GM12878 (cell line): ENCODE measurements around the gene NMRK2. TPM values are rescaled to one million over a fixed set of nuclear protein-coding genes. Genes with fewer than 3 reads are reported as not detected.

Source experiments
- ATAC-seq: fragments of 200-7000 bp; cut with Tn5 transposase; 3 replicates; pipeline ENCODE4 v1.9.1; 2020; ENCODE audit warnings: mild to moderate bottlenecking, moderate library complexity
- BruUV-seq: library from RNA; stranded (reverse); fragments of 400-500 nt; replicated peaks from 2 replicates; lab custom pipeline; 2021; lab: Mats Ljungman, UMichigan
- CTCF ChIA-PET: fragments of 300-600 bp; sonication (Branson Sonifier 250); formaldehyde crosslinking; extraction: SDS; loops from one replicate; lab custom pipeline; 2021; ENCODE audit warnings: inconsistent platforms; lab: Yijun Ruan, JAX
- POLR2A ChIA-PET: fragments of 350-600 bp; formaldehyde crosslinking; extraction: SDS; loops from one replicate; lab custom pipeline; 2021; ENCODE audit warnings: inconsistent platforms; lab: Charles Lee
- RAD21 ChIA-PET: fragments of 300-600 bp; sonication (Branson Sonifier 250); formaldehyde crosslinking; loops from one replicate; lab custom pipeline; 2023; ENCODE audit warnings: antibody characterized with exemption; ENCODE audit not compliant: unreplicated experiment; lab: Charles Lee
- SMC1A ChIA-PET: fragments of 300-600 bp; sonication (Branson Sonifier 250); formaldehyde crosslinking; loops from one replicate; lab custom pipeline; 2023; ENCODE audit not compliant: unreplicated experiment, uncharacterized antibody; lab: Charles Lee
- DNase-seq: peaks from one replicate; pipeline ENCODE4 v3.0.0-alpha.2; 2011; ENCODE audit warnings: low read depth, low spot score
- FAIRE-seq: peaks from 3 replicates; lab custom pipeline; 2011; peaks lifted over from hg19 to GRCh38; lab: Jason Lieb, UNC
- H2AFZ ChIP-seq: 2 replicates; pipeline ENCODE4 v1.6.0; 2011; ENCODE audit warnings: low read depth, low read length, control low read depth; ENCODE audit not compliant: control insufficient read depth
- H3K27ac ChIP-seq: 2 replicates; pipeline ENCODE4 v1.5.1; 2011; ENCODE audit warnings: control low read depth; ENCODE audit not compliant: control insufficient read depth, insufficient read depth
- H3K27me3 ChIP-seq, 2 experiments: replicated peaks in 1 of 2; 2 replicates each; pipeline versions ENCODE4 v1.6.0 to v1.6.1; 2011; ENCODE audit warnings: low read length in 1 of 2; ENCODE audit not compliant: control insufficient read depth in 2 of 2, insufficient read depth in 2 of 2
- H3K36me3 ChIP-seq, 2 experiments: 2 replicates each; pipeline ENCODE4 v1.5.1; 2011; ENCODE audit warnings: low read length in 1 of 2; ENCODE audit not compliant: control insufficient read depth in 2 of 2, insufficient read depth in 2 of 2
- H3K4me1 ChIP-seq: 2 replicates; pipeline ENCODE4 v1.6.1; 2011; ENCODE audit warnings: mild to moderate bottlenecking, low read length, moderate library complexity, mixed read lengths; ENCODE audit not compliant: control insufficient read depth, insufficient read depth
- H3K4me2 ChIP-seq: 2 replicates; pipeline ENCODE4 v1.6.0; 2011; ENCODE audit warnings: control low read depth; ENCODE audit not compliant: control insufficient read depth, insufficient read depth
- H3K4me3 ChIP-seq: fragments of 200-600 bp; sonication (generic); 2 replicates; pipeline ENCODE4 v1.5.1; 2016
- H3K79me2 ChIP-seq: 2 replicates; pipeline ENCODE4 v1.6.0; 2011; ENCODE audit warnings: low read length; ENCODE audit not compliant: control insufficient read depth, insufficient read depth
- H3K9ac ChIP-seq: 2 replicates; pipeline ENCODE4 v1.8.0; 2011; ENCODE audit warnings: low read length, control low read depth, mixed read lengths; ENCODE audit not compliant: control insufficient read depth, insufficient read depth
- H3K9me3 ChIP-seq: replicated peaks from 3 replicates; pipeline ENCODE4 v1.5.1; 2011; ENCODE audit warnings: mild to moderate bottlenecking, low read length; ENCODE audit not compliant: control insufficient read depth, insufficient read depth
- H4K20me1 ChIP-seq: 2 replicates; pipeline ENCODE4 v1.6.0; 2011; ENCODE audit not compliant: control insufficient read depth, insufficient read depth
- BMI1 ChIP-seq: fragments of 450-650 bp; IDR thresholded peaks from 2 replicates; pipeline ENCODE4 v1.6.1; 2016; ENCODE audit warnings: mild to moderate bottlenecking, moderate library complexity, borderline replicate concordance
- CBX3 ChIP-seq: fragments of 200-600 bp; sonication (generic); IDR thresholded peaks from 2 replicates; pipeline ENCODE4 v1.6.1; 2016; ENCODE audit warnings: low read depth, borderline replicate concordance
- CBX5 ChIP-seq: sonication (generic); IDR thresholded peaks from 2 replicates; pipeline ENCODE4 v1.6.1; 2016; ENCODE audit warnings: low read depth, moderate library complexity, mild to moderate bottlenecking, inconsistent platforms
- CREB1 ChIP-seq: IDR thresholded peaks from 2 replicates; pipeline ENCODE4 v1.6.1; 2012; ENCODE audit warnings: low read depth, mild to moderate bottlenecking, inconsistent platforms
- HDAC2 ChIP-seq: fragments of 200-600 bp; sonication (generic); IDR thresholded peaks from 2 replicates; pipeline ENCODE4 v1.6.1; 2017
- KDM1A ChIP-seq: fragments of 200-600 bp; sonication (generic); IDR thresholded peaks from 2 replicates; pipeline ENCODE4 v1.6.1; 2016; ENCODE audit warnings: borderline replicate concordance
- LARP7 ChIP-seq: fragments of 450-650 bp; IDR thresholded peaks from 2 replicates; pipeline ENCODE4 v1.6.1; 2017; ENCODE audit warnings: mild to moderate bottlenecking
- MYB ChIP-seq: fragments of 150-350 bp; IDR thresholded peaks from 2 replicates; pipeline ENCODE4 v1.6.1; 2014; ENCODE audit warnings: mild to moderate bottlenecking, low read depth, low read length, borderline replicate concordance
- NFXL1 ChIP-seq: fragments of 450-650 bp; IDR thresholded peaks from 2 replicates; pipeline ENCODE4 v1.6.1; 2017; ENCODE audit warnings: antibody characterized with exemption, mild to moderate bottlenecking, borderline replicate concordance
- POU2F2 ChIP-seq: IDR thresholded peaks from 3 replicates; pipeline ENCODE4 v1.6.1; 2011; ENCODE audit warnings: low read depth, mild to moderate bottlenecking, low read length, borderline replicate concordance
- SP1 ChIP-seq: IDR thresholded peaks from one replicate; pipeline ENCODE4 v1.6.1; 2011; ENCODE audit warnings: low read depth, low read length
- WRNIP1 ChIP-seq: IDR thresholded peaks from 2 replicates; pipeline ENCODE4 v1.6.1; 2011; ENCODE audit warnings: low read depth, low read length, improper control_type of control experiment, borderline replicate concordance
- ZNF592 ChIP-seq: fragments of 450-650 bp; IDR thresholded peaks from 2 replicates; pipeline ENCODE4 v1.6.1; 2017; ENCODE audit warnings: mild to moderate bottlenecking, moderate library complexity
- WGBS: methylation state at CpG from one replicate; pipeline ENCODE4 v1.1.6; 2016; ENCODE audit warnings: low lambda C conversion rate; ENCODE audit not compliant: insufficient replicate concordance, insufficient coverage; ENCODE audit errors: missing lambda C conversion rate; 5-methylcytosine and 5-hydroxymethylcytosine counted together
- in situ Hi-C: fragments of 300-500 bp; cut with MboI; formaldehyde crosslinking; loops from 9 replicates; pipeline ENCODE4 v1.14.3; 2018; ENCODE audit warnings: mixed read lengths
- intact Hi-C: fragments of 100-400 bp; cut with micrococcal nuclease; formaldehyde crosslinking; loops from one replicate; pipeline ENCODE4 v1.14.2; 2022; ENCODE audit not compliant: unreplicated experiment
- polyA plus RNA-seq, 11 experiments: library from polyadenylated mRNA; depleted of rRNA in 4 of 11; unstranded in 6 of 11; stranded (reverse) in 5 of 11; fragments of >200 nt; fragmentation: Nextera tagmentation in 4 of 11; fragmentation: Illumina TruSeq in 1 of 11; extraction: Ambion mirVana in 4 of 11; extraction: Trizol in 1 of 11; gene quantifications; 1 replicate in 1 of 11; 2 replicates in 10 of 11; pipeline versions ENCODE4 v1.2.1 to v1.2.3, GENCODE V29; 2011 to 2016; ENCODE audit warnings: inconsistent platforms in 2 of 11, missing spikeins in 2 of 11, low read depth in 1 of 11
- total RNA-seq, 4 experiments: library from RNA; depleted of rRNA in 3 of 4; stranded (reverse); fragments of >200 nt in 3 of 4; fragmentation: Illumina TruSeq in 1 of 4; extraction: Trizol in 1 of 4; gene quantifications; 2 replicates each; pipeline versions ENCODE4 v1.2.1 to v1.2.3, GENCODE V29; 2013 to 2021
- TF ChIP-seq, protein P1 (sequence below): fragments of 450-650 bp; IDR thresholded peaks from 2 replicates; pipeline ENCODE4 v1.6.1; 2014; ENCODE audit warnings: mild to moderate bottlenecking

Gene NMRK2
- total and polyA plus RNA-seq, 10 of the 15 experiments (the other 5 are each of a cell fraction or from before 2014, with no cell fraction given) = 0.14 to 0.15 TPM; not detected in 8

DNA sequence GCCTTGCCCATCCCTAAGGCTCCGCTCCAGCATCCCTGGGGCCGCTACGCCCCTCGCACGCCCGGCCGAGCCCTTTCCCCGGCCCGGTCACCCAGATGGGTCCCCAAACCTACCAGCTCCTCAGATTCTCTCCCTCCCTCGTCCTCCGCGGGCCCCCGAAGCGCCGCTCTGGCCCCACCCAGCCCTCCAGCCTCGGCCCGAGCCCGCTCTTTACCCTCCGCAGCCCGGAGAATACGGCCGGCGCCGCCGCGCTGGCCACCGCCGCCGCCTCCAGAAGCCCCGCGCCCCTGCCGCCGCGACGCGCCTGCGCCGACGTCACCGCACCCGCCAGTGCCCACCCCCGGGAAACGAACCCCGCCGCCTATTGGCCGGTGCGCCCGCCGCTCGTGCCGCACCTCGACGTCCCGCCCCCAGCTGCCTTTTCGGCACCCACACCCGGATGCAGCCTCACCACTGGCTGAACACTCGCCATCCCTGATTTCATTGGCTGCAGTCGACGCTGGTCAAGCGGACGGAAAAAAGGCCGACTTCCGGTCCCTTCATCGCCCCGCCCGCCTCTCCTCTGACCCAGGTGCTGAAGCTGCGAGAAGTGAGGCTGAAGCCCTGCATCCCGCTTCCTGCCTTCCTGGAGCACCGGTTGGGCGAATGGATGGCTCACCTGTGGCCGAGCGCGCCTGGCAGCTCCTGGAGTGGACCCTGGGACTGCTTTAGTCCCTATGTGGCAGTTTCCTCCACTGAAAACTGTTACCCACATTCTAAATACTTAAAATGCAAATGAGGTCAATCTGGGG is 38.1 kb downstream of the NMRK2 start, which contains the start of gene DAPK3:
TSS of gene DAPK3 (minus strand) at position 292 of the 791 bp plus-strand sequence. CDS start 1,364 bp downstream, outside the sequence.
- 2% methylated on average over 35 of the region's 73 CpGs for WGBS
- Histone ChIP-seq H3K79me2 (peaks cover 18% of the 10 kb centered on the region), H3K9ac (peak within 1 kb of the TSS; percentile 89), H3K9me3 (no peaks in the 10 kb centered on the region), H3K27ac (peak within 1 kb of the TSS; percentile 62), H3K4me2 (peak within 1 kb of the TSS; percentile 81), H3K36me3 (peaks cover 0 to 6% of the 10 kb centered on the region in 2 experiments; a peak in 3 of 4 replicates), H3K4me3 (peak within 1 kb of the TSS; percentile 90), H4K20me1 (peaks cover 4% of the 10 kb centered on the region; the same call in 1 of the 2 replicates), H3K4me1 (peaks cover 3% of the 10 kb centered on the region), H3K27me3 (no peaks in the 10 kb centered on the region), H2AFZ (peak within 1 kb of the TSS; percentile 81)
- ChIA-PET POLR2A (interaction anchor here (0.6 to 3.3 kb wide), 8 partner anchors 12 to 386 kb away, joined by 3 to 12 read pairs (median 4); partner anchors contain the start of gene EEF2), CTCF (interaction anchor here (0.7 to 1.6 kb wide), 4 partner anchors 10 to 382 kb away, joined by 3 to 8 read pairs (median 5); partner anchors contain the start of gene EEF2), SMC1A (interaction anchor here (1.0 to 1.8 kb wide), 3 partner anchors 15 to 18 kb away, joined by 3 to 9 read pairs (median 4); partner anchors contain the start of gene EEF2), RAD21 (interaction anchor here (0.5 to 1.5 kb wide), 5 partner anchors 14 to 408 kb away, joined by 3 to 8 read pairs (median 3); partner anchors contain the start of gene EEF2)
- no TSS peak for BruUV-seq
- intact Hi-C loops (no loop called here), in situ Hi-C loops (no loop called here)
- DNase-seq = peak; percentile 91
- FAIRE-seq = peak; percentile 92
- ATAC-seq = peak; percentile 95
- TF ChIP-seq MYB = no peak
- TF ChIP-seq HDAC2 = no peak
- no peak for TF ChIP-seq CBX3
- TF ChIP-seq, protein P1, sequence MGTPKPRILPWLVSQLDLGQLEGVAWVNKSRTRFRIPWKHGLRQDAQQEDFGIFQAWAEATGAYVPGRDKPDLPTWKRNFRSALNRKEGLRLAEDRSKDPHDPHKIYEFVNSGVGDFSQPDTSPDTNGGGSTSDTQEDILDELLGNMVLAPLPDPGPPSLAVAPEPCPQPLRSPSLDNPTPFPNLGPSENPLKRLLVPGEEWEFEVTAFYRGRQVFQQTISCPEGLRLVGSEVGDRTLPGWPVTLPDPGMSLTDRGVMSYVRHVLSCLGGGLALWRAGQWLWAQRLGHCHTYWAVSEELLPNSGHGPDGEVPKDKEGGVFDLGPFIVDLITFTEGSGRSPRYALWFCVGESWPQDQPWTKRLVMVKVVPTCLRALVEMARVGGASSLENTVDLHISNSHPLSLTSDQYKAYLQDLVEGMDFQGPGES = peak; percentile 92
- no peak for TF ChIP-seq KDM1A
- no peak for TF ChIP-seq ZNF592
- TF ChIP-seq CREB1 = peak; percentile 91
- TF ChIP-seq LARP7 = peak; percentile 20; the same call in 1 of the 2 replicates
- TF ChIP-seq NFXL1 = 0 out of 2 replicates have a peak, but pooled peaks have one; percentile 29
- no peak for TF ChIP-seq BMI1
- TF ChIP-seq CBX5 = no peak
- no peak for TF ChIP-seq WRNIP1
- peak; percentile 27; the same call in 1 of the 3 replicates for TF ChIP-seq POU2F2
- peak; percentile 98 for TF ChIP-seq SP1
